Activated CD8-positive, alpha-beta memory T cell treated with anti-CD3 and anti-CD28 coated beads for 36 hours (primary cell): ENCODE data around the gene PNMT. TPM values are rescaled to one million over a fixed set of nuclear protein-coding genes. Genes with fewer than 3 reads are reported as not detected.

Experiments used
- CTCF ChIA-PET: fragments of 350-600 bp; sonication (Branson Sonifier 250); formaldehyde crosslinking; loops from one replicate; lab custom pipeline; 2021; ENCODE audit warnings: antibody characterized with exemption; lab: Charles Lee
- POLR2A ChIA-PET: fragments of 350-600 bp; sonication (Branson Sonifier 250); formaldehyde crosslinking; loops from one replicate; lab custom pipeline; 2021; ENCODE audit warnings: antibody characterized with exemption; lab: Charles Lee
- total RNA-seq, 2 experiments: library from RNA; stranded (reverse); gene quantifications; one replicate each; pipeline ENCODE4 v1.2.3, GENCODE V29; 2021

The PNMT gene
- total RNA-seq, 2 experiments from 2014 or later, result 0.23 TPM; not detected in 1

DNA sequence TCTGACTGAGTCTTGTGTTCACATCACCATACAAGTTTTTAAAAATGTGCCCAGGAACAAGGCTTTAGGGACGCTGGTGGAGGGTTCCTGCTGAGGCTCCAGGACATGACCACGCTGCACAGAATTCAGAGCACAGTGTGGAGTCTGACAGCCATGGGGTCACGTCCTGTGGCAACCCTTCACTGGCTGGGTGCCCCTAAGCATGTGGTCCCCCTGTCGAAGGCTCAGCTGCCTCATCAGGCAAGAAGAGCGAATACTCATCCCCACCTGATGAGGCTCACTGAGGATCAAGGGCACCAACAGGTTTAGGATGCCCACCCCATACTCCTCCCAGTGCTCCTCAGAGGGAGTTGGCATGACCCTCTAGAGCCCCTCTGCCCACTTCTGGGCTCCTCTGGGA lies 5.9 kb downstream of the PNMT start:
- POLR2A ChIA-PET, result no interaction called here

DNA sequence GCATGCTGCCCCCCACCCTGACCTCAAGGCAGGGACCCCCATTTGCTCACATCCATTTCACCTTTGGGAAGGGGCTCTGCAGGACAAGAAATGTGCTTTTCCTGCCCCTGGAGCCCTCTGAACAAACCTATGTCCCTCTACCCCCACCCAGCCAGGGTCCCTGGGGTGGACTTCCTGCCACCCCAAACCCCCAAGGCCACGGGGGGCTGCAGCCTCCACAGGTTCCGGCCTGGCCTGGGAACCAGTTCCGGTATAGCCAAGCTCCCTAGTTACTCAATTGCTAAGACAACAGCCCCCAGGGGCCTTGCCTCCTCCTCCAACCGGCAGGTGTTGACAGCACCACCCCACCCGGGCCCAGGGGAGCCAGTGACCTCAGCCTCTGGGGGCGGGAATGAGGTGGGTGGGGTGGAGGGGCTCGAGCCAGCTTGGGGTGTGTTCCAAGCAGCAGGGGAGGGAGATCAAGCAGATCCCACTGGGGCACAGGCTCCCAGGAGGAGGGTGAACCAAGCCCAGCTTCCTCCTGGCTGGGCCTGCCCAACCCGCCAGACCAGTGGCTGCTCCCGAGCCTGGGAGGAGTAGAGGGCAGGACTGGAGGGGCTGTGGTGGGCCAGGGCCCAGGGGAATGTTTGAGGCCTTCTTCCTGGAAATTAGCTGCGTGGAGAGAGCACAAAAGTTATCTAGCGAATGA lies 6.6 kb downstream of the PNMT start:
- CTCF ChIA-PET, result interaction anchor here (0.6 to 2.6 kb wide), 6 partner anchors 21 to 256 kb away, joined by 3 to 7 read pairs (median 3); no protein-coding TSS in a partner anchor
- POLR2A ChIA-PET, result no interaction called here

More for the DNA sequence above, 5.9 kb downstream of the PNMT start:
- CTCF ChIA-PET, result interaction anchor here (0.9 to 2.5 kb wide), 2 partner anchors 51 to 55 kb away, joined by 3 to 11 read pairs; partner anchors contain the start of gene MIEN1

DNA sequence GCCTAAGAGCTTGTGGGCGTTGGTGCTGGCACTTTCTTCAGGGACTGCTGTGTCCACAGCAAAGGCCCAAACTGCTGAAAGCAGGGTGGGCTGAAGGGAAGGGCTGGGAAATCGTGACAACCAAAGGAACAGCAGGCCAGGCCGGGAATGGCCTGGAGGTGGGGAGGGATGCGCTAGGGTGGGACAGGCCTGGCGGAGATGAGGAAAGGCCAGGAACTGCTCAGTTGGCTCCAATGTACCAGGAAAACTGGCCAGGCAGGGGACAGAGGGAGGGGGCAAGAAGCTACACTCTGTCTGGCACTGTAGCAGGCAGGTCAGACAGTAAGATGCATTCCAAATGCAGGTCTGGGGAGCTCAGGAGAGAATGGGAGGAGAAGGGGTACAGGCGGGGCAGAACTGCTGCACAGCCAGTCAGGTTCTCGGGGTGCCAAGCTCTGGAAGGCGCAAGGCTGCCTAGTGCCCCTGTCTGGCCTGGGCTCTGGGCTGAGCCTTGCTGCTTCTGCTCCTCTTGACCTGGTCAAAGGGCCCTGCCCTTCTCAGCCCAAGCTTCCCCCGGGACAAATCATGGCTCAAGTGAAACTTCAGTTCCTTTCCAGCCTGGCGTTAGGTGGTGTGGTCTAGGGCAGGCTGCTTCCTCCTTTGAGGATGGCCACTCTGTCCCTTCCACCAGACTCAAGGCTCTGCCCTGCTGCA lies 7.3 kb downstream of the PNMT start:
- POLR2A ChIA-PET, result no interaction called here
- CTCF ChIA-PET, result interaction anchor here (0.6 to 2.6 kb wide), 7 partner anchors 22 to 255 kb away, joined by 3 to 7 read pairs (median 3); partner anchors contain the start of gene MIEN1

DNA sequence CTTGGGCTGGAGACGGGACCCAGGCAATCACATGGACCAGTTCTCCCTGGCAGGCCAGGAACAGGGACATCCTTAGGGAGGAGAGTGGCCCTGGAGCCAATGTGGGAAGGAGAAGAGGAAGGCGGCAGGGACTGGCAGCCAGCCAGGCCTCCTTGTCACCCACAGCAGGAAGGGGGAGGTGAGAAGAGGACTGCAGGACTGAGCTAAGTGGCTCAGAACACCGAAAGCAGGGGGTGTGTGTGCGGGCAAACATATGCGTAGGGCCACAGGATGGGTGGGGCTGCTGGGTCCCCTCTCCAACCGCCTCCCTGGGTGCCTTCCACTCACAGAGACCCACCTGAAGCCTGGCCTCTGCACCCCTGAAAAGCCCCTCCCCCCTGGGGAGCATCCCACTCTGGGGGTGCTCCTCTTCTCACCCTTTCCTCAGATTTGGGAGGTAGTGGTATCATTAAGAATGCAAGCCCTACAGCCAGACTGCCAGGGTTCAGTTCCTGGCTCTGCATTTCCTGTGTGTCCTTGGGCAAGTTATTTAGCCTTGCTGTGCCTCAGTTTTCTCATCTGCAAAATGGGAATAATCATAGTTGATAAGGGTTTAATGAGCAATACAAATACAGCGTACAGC lies 8.1 kb downstream of the PNMT start:
- ChIA-PET CTCF (interaction anchor here (0.9 to 5.5 kb wide), 5 partner anchors 22 to 54 kb away, joined by 3 to 26 read pairs (median 5); partner anchors contain the start of gene MIEN1), POLR2A (no interaction called here)

DNA sequence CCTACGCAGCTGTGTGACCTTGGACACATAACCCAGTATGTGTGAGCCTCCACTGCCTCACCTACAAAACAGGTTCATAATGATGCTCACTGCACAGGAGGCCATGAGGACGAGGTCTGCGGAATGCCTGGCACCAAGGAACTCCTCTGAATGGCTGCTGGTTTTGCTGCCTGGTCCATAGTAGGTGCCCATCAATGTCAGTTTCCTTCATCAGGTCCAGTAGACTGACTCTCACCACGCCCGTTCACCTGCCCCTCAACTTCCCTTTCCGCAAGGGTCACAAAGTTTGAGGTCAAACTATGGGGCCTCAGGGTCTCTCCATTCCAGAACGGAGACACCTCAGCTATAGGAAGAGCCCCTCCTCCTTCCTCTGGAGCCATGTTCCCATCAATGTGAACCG lies 8.8 kb downstream of the PNMT start:
- CTCF ChIA-PET, result interaction anchor here (0.7 to 5.5 kb wide), 5 partner anchors 9 to 55 kb away, joined by 3 to 28 read pairs (median 7); partner anchors contain the start of genes MIEN1 and PNMT
- POLR2A ChIA-PET, result interaction anchor here (0.6 kb wide), 1 partner anchor 20 kb away, joined by 5 read pairs; no protein-coding TSS in a partner anchor

DNA sequence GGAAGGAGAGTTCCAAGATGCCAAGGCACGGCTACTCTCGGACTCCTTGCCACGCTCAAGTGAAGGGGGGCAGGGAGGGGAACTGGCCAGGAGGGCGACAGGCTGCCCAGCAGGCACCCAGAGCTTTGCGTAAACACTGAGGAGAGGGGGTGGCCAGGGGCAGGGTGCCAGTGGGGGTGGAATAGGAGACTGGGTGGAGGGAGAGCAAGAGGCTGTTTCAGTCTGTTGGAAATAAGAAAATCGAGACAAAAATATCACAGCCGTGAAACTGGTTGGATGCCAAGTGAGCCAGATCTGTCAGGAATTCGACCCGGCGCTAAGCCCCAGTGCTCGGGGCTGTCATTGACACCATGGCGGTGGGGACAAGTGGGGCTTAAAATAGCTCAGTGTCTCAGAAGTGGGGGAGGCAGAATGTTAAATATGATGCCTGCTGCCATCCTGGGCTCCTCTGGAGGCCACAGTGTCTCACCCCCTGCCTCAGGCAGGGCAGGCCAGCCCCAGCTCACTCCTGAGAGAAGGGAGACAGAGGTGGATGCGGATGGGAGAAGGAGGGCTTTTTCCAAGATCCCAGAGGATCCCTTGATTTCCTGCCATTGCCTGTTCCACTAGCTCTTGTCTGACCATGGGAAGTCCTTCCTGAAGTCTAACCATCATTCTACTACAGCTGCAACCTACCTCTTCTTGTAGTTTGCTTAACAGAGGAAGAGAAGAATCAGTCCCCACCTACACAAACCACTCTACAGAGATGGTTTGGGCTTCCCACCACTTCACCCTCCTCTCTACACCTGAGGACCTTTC lies 9.5 kb downstream of the PNMT start:
- ChIA-PET POLR2A (interaction anchor here (0.5 kb wide), 1 partner anchor 14 kb away, joined by 3 read pairs; no protein-coding TSS in a partner anchor), CTCF (interaction anchor here (0.7 to 5.5 kb wide), 4 partner anchors 9 to 56 kb away, joined by 3 to 28 read pairs (median 15); partner anchors contain the start of gene PNMT)

DNA sequence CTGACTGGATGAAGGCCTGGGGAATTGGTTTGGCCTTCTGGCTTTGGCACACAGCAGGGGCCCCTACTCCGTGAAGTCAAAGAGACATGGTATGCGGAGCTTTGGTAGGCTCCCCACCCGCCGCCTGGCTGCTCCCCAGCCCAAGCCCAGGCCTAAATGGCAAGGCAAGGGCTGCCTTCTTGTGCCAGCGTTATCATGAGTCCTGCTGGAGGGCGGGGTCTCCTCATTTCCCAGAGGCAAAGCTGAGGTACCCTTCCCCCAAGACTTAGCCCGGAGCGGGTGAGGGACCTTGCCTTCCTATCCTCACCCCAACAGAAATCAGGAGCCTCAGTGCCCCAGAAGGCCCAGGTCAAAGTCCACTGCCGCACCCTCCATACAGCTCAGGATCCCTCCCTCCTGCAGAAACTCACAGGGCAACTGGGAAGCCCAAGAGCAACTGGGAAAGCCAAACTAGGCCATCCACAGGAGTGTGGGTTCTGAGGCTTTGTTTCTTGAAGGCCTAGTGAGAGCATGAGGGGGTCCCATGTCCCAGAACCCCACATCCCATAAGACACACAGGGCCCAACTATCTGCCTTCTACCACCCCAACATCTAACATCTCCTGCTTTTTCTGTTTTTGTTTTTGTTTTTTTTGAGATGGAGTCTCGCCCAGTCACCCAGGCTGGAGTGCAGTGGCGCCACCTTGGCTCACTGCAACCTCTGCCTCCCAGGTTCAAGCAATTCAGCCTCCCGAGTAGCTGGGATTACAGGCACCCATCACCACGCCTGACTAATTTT lies 10.3 kb downstream of the PNMT start:
- POLR2A ChIA-PET, result interaction anchor here (0.5 kb wide), 1 partner anchor 13 kb away, joined by 3 read pairs; no protein-coding TSS in a partner anchor

DNA sequence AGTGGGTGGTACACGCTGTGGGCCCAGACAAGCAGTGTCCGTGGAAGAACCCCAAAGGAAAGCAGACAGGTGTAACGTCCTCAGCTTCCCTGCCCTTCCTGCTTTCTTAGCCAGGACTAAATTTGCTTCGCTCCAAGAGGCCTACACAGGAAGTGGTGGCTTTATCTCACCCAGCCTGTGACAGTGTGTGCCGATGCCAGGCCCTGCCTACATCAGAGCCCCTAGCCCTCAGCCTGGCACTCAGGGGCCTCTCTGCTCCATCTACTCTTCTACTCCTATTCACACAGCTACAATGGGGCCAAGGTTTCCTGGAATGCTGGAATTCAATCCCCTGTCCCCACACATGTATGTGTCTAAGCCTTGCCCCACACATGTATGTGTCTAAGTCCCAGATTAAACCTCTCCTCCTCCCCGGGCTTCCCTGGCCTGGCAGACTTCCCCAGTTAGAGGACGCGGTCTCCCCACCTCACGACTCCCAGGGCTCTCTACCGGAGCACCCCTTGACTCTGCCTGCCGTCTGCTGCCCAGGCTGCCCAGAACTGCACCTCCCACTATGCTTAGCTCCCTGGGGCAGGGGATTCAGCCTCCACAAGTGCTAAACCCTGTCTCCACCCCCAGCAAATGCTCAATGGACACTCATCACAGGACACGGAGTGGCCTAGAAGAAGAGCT lies 11.4 kb downstream of the PNMT start:
- ChIA-PET CTCF (interaction anchor here (1.2 to 5.5 kb wide), 5 partner anchors 8 to 57 kb away, joined by 3 to 28 read pairs (median 10); partner anchors contain the start of genes PGAP3 and PNMT), POLR2A (interaction anchor here (0.6 kb wide), 1 partner anchor 316 kb away, joined by 3 read pairs; no protein-coding TSS in a partner anchor)

More for the DNA sequence above, 10.3 kb downstream of the PNMT start:
- CTCF ChIA-PET, result interaction anchor here (1.0 to 5.5 kb wide), 4 partner anchors 9 to 57 kb away, joined by 4 to 28 read pairs (median 15); partner anchors contain the start of genes PGAP3 and PNMT

DNA sequence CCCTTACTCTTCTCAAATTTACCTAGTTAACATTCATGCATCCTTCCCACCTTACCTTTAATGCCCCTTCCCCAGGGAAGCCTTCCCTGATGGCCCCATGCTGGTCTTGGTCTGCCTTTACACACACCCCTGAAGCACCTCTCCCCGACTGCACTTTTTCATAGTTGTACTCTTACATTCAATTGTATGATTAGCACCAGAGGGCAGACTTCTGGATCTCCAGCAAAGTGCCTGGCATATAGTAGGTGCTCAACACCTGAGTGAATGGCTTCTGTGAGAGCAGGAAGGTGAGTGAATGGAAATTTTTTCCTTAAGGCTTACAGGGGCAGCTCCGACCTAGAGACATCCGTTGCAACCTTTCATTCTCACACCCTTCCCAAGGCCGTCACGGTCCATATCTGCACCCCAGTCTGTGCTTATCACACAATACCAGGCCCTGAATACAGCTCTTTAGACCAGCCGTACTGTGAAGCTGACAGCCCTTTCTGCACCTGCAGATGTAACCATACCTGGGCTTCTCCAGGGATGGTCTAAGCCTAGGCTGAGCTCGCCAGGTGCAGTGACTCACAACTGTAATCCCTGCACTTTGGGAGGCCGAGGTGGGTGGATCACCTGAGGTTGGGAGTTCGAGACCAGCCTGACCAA lies 15.2 kb downstream of the PNMT start:
- ChIA-PET POLR2A (no interaction called here), CTCF (no interaction called here)

DNA sequence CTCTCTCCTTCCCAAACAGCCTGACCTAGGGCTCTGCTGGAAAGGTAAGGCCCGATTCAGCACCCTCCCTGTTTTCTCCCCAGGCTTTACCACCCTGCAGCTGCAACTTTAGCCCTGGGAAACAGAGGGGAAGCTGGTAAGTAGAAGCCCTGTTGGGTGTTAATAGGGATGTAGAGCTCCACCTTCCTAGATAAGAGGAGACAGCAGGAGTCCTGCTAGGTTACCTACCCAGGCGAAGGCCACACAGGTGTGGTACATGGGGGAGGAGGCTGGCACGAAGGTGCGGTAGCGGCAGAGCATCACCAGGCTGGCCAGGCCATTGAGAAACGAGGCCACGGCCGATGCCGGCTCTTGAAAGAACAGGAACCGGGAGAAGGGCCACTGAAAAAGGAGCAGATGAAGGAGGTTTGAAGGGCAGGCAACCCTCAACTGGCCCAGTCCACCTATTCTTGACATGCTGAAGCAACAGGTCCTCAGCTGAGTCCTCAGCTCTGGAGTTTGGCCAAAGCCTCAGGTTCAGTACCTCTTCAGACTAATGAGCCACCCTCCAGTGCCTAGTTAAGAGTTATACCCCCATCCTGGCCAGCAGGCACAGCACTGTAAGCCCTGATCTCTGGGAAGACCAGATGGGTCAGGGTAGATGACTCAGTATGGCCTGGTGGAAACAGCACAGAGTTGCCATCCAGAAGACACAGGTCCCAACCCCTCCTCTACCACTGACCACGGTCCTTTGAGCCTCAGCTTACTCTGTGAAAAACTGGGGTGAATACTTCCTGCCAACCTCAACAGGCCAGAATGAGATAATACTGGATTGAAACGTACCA lies 16.3 kb downstream of the PNMT start:
- ChIA-PET POLR2A (interaction anchor here (0.7 kb wide), 1 partner anchor 16 kb away, joined by 4 read pairs; no protein-coding TSS in a partner anchor), CTCF (interaction anchor here (0.6 kb wide), 1 partner anchor 165 kb away, joined by 6 read pairs; no protein-coding TSS in a partner anchor)

DNA sequence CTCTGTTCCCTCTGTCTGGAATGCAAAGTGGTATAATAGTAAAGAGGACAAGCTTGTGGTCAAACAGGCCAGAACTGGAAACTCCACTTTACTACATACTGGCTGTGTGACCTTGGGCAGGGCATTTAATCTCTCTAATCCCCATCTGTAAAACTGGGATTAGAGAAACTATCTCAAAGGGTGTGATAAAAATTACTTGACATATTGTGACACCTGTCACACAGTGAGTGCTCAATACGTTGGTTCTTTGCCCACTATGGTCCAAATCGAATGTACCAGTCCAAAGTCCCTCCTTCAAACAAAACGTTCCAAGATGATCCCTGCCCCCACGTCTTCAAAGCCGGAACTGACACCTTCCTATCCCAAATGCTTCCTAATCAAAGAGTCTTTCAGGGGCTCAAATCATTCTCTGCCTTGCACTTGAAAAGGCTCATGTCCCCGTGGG lies 18.9 kb downstream of the PNMT start:
- POLR2A ChIA-PET, result interaction anchor here (1.4 kb wide), 1 partner anchor 15 kb away, joined by 4 read pairs; no protein-coding TSS in a partner anchor
- CTCF ChIA-PET, result interaction anchor here (1.0 to 1.1 kb wide), 2 partner anchors 16 to 18 kb away, joined by 3 to 6 read pairs; no protein-coding TSS in a partner anchor

DNA sequence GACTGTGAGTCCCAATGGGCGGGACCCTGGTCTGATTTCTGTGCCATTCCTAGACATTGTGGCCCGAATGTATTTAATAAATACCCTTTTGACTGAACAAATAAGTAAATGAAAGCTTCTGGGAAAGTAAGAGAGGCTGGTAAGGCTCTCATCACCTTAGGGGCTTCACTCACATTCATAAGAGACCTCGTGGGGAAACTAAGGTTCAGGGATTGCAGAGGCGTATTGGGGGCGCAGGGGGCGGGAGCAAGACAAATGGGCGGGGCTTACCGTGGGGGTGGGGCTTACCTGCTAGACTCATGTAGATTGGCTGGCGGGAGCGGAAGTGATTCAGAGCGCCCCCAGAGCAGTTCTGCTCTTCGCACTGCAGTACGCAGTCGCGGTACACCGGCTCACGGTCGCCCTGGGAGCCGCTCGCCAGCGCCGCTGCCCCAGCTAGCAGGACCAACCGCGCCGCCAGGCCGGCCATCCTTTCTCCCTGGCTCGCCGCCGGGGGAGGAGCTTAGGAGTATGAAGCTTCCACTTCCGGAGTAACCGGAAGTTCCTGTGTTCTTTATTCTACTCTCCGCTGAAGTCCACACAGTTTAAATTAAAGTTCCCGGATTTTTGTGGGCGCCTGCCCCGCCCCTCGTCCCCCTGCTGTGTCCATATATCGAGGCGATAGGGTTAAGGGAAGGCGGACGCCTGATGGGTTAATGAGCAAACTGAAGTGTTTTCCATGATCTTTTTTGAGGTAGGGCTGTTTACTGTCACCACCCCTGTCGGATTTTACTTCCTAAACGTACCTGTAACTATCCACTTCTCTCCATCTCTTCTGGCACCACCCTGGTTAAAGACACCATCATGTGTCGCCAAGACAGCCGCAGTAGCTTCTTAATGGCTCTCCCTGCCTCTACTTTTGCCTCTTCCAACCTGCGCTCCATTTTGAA lies 19.6 kb downstream of the PNMT start, which contains the start of gene PGAP3:
PGAP3 (minus strand) TSS at position 512 of the 929 bp plus-strand sequence; CDS start at position 469, 43 bp downstream.
- POLR2A ChIA-PET, result interaction anchor here (0.6 to 1.4 kb wide), 4 partner anchors 16 to 64 kb away, joined by 3 to 5 read pairs (median 4); no protein-coding TSS in a partner anchor

DNA sequence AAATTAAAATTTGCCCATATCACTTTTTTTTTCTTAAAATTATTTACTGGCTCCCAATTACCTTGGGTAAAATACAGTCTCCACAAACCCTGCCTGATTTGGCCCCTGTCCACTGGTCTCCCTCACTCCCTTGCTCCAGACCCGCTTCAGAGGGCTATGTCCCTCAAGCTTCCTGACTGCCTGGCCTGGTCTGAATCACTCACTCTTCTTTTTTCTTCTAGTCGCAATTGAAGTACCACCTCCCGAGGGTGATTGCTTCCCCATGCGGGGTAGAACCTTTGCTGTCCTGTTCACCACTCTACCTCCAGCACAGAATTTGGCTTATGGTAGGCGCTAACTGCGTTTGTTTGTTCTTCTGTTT lies 20.2 kb downstream of the PNMT start:
- ChIA-PET CTCF (interaction anchor here (0.9 to 1.4 kb wide), 7 partner anchors 9 to 90 kb away, joined by 3 to 4 read pairs (median 4); partner anchors contain the start of gene MIEN1), POLR2A (interaction anchor here (0.6 to 1.4 kb wide), 3 partner anchors 17 to 64 kb away, joined by 3 to 4 read pairs (median 4); no protein-coding TSS in a partner anchor)

More for the DNA sequence above, 19.6 kb downstream of the PNMT start, which contains the start of gene PGAP3:
- CTCF ChIA-PET, result interaction anchor here (0.9 to 1.4 kb wide), 8 partner anchors 8 to 89 kb away, joined by 3 to 6 read pairs (median 4); no protein-coding TSS in a partner anchor

DNA sequence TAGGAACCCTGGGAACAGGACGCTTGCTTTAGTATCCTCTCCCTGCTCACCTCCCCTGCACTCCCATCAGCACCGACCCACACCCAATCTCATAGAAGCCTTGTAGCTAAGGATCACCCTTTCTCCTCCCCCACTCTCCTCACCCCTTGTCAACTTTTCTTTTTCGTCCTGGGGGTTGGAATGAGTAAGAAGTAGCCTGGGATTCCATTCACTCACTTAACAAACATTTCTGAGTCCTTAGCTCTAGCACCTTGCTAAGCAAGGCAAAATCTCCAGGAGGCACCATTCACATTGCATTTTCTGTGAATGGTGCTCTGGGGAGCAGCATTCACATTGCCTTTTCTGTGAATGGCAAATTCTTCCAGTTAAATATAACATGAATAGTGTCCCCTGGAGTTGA lies 20.7 kb downstream of the PNMT start:
- CTCF ChIA-PET, result interaction anchor here (1.0 to 1.4 kb wide), 3 partner anchors 20 to 67 kb away, joined by 4 read pairs; partner anchors contain the start of gene MIEN1
- POLR2A ChIA-PET, result no interaction called here
